Anterior cingulate cortex (tissue), 58 donors: ENCODE measurements around the gene LRRC14B.
"Not testable (repeated sequence)": the region's sequence is repeated elsewhere in the genome, so short reads cannot be mapped to it uniquely, and the experiment has no call there.

Source experiments
- DNase-seq, 58 donors: peaks; one replicate each; lab custom pipeline; 2025; lab: John Stamatoyannopoulos, UW

Gene LRRC14B

GRCh38 chr5:227375-227774 lies 36.1 kb downstream of the LRRC14B start:
- peak in 17 of 58 donors; percentile 6 to 76 (median 22) for DNase-seq

DNA sequence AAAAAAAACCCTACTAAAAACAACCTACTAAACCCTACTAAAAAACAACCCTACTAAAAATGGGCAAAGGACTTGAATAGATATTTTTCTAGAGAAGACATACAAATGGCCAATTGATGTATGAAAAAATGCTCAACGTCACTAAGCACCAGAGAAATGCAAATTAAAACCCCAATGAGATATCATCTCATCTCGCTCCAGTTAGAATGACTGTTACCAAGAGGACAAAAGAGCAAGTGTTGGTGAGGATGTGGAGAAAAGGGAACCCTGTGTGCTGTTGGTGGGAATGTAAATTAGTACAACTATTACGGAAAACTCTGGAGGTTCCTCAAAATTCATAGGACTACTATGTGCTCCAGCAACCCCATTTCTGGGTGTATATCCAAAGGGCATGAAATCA lies 37.6 kb downstream of the LRRC14B start:
- DNase-seq: peak in 1 of 58 donors; percentile 47

DNA sequence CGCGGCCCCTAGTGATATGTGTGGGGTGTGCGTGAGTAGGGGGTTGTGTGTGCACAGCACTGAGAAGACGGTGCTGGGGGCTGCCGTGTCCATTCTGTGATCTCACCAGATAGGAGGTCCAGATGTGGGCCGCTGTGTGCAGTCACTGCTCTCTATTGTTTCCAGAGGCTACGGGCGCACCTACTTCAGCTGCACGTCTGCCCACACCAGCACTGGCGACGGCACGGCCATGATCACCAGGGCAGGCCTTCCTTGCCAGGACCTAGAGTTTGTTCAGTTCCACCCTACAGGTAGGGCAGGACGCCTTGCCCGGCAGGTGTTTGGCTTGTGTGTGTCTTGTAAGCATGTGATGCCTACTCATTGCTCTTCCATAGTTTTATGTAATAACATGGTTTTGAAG lies 39.4 kb downstream of the LRRC14B start:
- DNase-seq: no peak

DNA sequence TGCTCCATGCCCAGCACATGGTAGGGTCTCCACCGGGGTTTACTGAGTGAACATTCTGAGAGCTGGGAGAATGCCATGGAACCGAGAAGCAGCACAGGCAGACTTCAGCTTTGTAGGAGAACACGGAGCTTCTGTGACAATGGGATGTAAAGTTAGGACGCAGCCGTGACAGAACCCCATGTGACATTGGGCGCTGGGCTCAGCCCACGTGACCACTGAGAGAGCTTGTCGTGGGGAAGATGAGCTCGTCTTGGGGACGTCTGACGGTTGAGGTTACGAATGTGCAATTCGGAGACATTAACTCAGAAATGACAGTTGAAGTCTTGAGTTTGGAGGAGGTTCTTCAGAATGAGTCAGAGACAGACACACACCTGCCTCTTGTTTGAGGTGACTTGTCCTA lies 40.4 kb downstream of the LRRC14B start:
- DNase-seq: peak in 11 of 58 donors; percentile 12 to 62 (median 30)

DNA sequence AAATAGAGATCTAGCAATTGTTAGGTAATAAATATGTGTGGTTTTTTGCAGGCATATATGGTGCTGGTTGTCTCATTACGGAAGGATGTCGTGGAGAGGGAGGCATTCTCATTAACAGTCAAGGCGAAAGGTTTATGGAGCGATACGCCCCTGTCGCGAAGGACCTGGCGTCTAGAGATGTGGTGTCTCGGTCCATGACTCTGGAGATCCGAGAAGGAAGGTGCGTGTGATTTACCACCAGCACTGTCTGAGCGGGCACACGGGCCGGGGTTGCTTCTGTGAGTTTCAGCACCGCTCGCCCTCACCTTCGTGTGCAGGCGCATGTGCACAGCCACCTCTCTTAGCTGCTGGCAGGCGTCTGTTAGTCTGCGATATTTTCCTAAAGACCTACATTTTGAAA lies 42.1 kb downstream of the LRRC14B start:
- not testable (repeated sequence) for DNase-seq

- DNase-seq: no peak
These were observed 43.2 kb downstream of the LRRC14B start for GRCh38 chr5:234450-234849.

DNA sequence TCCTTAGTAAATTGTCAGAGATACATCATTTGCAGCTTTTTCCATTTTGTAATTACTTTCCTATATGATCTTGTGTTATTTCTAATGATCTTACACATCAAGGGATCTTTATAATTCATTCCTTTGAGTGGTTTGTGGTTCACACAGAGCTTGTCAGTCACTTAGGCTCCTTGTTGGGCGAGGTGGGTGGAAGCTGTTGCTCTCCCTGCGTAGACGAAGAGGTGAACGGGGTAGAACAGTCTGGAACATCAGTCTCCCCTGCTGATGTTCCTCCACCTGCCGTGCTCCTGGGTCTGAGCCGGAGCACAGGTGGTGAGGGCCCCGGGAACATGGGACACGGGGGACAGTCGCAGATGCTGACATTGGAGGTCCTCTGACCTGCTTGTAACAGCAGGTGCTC lies 44.2 kb downstream of the LRRC14B start:
- not testable (repeated sequence) for DNase-seq

GRCh38 chr5:237931-238330 lies 46.6 kb downstream of the LRRC14B start:
- DNase-seq: peak in 24 of 58 donors; percentile 2 to 73 (median 23)

DNA sequence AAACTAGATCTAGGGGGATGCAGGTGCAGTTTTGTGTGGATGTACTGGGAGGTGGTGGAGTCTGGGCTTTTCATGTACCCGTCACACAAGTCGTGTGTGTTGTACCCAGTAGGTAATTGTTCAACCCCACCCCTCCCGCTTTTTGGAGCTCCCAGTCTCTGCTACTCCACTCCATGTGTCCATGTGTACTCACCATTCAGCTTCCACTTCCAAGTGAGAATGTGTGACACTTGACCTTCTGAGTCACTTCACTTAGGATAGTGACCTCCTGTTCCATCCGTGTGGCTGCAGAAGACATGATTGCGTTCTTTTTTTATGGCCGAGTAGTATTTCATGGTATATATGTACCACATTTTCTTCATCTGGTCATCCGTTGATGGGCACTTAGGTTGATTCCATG lies 49.3 kb downstream of the LRRC14B start:
- DNase-seq: not testable (repeated sequence)

DNA sequence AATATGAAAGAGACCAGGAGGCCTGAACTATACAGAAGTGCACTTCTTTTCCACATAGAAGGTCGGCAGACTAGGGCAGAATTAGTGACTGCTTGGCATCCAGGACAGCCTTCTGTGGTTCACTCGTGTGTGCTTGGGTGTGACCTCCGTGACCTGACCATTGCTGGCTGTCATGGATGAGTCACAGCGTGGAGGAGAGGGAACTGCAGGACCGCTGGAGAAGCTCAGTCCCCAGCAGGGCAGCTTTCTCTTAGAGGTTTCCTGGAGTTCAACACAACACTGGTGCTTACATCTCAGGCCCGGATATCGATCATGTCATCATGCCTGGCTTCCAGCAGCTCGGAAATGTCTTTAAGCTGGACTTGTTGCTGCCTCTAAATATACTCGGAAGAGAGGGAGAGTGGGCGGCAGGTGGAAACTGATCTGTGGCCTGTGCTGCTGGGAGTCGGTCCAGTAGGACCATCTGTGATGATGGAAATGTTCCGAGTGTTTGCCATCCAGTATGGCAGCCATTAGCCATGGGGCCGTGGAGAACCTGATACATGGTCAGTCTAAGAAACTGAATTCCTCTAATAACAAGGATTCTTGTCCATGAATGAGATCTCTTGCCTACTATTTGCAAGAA lies 49.9 kb downstream of the LRRC14B start:
- not testable (repeated sequence) for DNase-seq

- not testable (repeated sequence) for DNase-seq
These were observed 52.5 kb downstream of the LRRC14B start for GRCh38 chr5:243683-244367.

- not testable (repeated sequence) for DNase-seq
These were observed 54.4 kb downstream of the LRRC14B start for GRCh38 chr5:245717-246116.
